Colonic mucosa (tissue), 4 donors: Measurements from ENCODE around the gene STING1. TPM values are rescaled to one million over a fixed set of nuclear protein-coding genes. Genes with fewer than 3 reads are reported as not detected.
A peak's percentile ranks its signal among the peaks of the same experiment; 100 is the strongest.

Experiments used
- DNase-seq: peaks from one replicate; pipeline ENCODE4 v3.0.0-alpha.2; 2020
- H3K27ac ChIP-seq: fragments of 200-600 bp; one replicate; pipeline ENCODE4 v1.8.0; 2021
- H3K27me3 ChIP-seq: fragments of 200-600 bp; one replicate; pipeline ENCODE4 v1.8.0; 2021
- H3K36me3 ChIP-seq: fragments of 200-600 bp; one replicate; pipeline ENCODE4 v1.8.0; 2021
- H3K4me1 ChIP-seq: fragments of 200-600 bp; one replicate; pipeline ENCODE4 v1.8.0; 2021; ENCODE audit warnings: mild to moderate bottlenecking
- H3K4me3 ChIP-seq: fragments of 200-600 bp; one replicate; pipeline ENCODE4 v1.8.0; 2021
- H3K9ac ChIP-seq, 2 donors: one replicate each; pipeline ENCODE4 v1.7.0; 2013; ENCODE audit warnings: control low read depth in 2 of 2, low read depth in 2 of 2, low read length in 2 of 2
- H3K9me3 ChIP-seq: fragments of 200-600 bp; one replicate; pipeline ENCODE4 v1.8.0; 2021
- intact Hi-C: fragments of 100-400 bp; cut with DNase I; formaldehyde crosslinking; loops from one replicate; pipeline ENCODE4 v1.14.1; 2022
- total RNA-seq, 2 donors: library from RNA; stranded (reverse); fragmentation: NEBNext Ultra II Directional in 1 of 2; extraction: Animal tissue kit (Norgen Biotek cat#: 25700) in 1 of 2; gene quantifications; one replicate each; pipeline ENCODE4 v1.2.1, GENCODE V29; 2021
- TF ChIP-seq, protein P1 (sequence below): fragments of 200-600 bp; IDR thresholded peaks from one replicate; pipeline ENCODE4 v1.8.0; 2022; ENCODE audit warnings: antibody characterized with exemption, mild to moderate bottlenecking
- donor health status: healthy.
- donor health status: DM: no; HTN: no; CAD: no.
- donor health status: DM: no; HTN: no; CAD: no.

Gene STING1
- total RNA-seq, 2 donors from 2014 or later = 49.0 to 49.2 TPM

DNA sequence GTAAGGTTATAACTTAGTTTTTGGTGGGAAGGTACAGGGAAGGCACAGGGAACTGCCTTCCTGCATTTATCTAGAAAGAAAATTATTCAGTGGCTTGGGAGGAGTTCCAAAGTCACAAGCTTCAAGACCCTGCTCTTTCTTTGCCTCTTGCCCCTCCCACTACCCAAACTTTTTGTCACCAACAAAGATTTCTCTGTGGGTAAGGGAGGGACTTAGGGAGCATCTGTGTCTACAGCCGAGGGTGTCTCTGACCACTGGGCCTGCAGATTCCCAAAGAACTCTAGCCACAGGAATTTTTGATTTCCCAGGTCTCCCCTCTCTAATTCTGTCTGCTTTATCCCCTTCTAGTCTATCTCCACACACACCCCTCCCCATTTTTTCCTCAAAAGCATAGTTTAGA lies 22.1 kb downstream of the STING1 start:
- Histone ChIP-seq H3K4me1 (peaks cover 11% of the 10 kb centered on the region), H3K9ac (no peak overlapping the region), H3K36me3 (no peaks in the 10 kb centered on the region), H3K27ac (no peak overlapping the region), H3K27me3 (no peaks in the 10 kb centered on the region), H3K9me3 (no peaks in the 10 kb centered on the region), H3K4me3 (no peak overlapping the region)
- TF ChIP-seq, protein P1, sequence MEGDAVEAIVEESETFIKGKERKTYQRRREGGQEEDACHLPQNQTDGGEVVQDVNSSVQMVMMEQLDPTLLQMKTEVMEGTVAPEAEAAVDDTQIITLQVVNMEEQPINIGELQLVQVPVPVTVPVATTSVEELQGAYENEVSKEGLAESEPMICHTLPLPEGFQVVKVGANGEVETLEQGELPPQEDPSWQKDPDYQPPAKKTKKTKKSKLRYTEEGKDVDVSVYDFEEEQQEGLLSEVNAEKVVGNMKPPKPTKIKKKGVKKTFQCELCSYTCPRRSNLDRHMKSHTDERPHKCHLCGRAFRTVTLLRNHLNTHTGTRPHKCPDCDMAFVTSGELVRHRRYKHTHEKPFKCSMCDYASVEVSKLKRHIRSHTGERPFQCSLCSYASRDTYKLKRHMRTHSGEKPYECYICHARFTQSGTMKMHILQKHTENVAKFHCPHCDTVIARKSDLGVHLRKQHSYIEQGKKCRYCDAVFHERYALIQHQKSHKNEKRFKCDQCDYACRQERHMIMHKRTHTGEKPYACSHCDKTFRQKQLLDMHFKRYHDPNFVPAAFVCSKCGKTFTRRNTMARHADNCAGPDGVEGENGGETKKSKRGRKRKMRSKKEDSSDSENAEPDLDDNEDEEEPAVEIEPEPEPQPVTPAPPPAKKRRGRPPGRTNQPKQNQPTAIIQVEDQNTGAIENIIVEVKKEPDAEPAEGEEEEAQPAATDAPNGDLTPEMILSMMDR = no peak
- DNase-seq = no peak
- intact Hi-C loops = no loop called here

DNA sequence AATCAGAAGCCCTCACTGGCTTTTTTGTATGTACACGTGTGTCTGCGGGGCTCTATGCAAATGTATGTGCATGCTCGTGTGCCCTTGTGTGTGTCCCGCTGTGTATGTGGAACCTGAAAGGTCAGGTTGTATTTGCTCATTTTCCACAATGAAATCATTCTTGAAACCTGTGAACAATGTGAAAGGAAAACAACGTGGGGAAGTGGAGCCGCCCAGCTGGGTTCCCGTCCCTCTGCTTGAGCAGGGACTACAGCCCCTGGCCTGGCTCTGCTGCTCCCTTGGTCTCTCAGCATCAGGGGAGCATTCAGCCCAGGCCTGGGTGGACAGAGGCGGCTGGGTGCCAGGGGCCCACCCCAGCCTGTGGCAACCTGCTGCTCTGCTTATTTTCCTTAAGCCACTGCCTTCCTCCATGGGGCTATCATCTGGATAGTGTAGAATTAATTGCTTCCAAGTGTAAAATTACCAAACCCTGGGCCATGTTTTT lies 23.1 kb downstream of the STING1 start:
- no peaks in the 10 kb centered on the region for H3K27me3 ChIP-seq
- no peak for DNase-seq
- H3K36me3 ChIP-seq = no peaks in the 10 kb centered on the region
- H3K9me3 ChIP-seq = no peaks in the 10 kb centered on the region
- peaks cover 11% of the 10 kb centered on the region for H3K4me1 ChIP-seq
- TF ChIP-seq, protein P1 = no peak
- intact Hi-C loops = no loop called here
- no peak overlapping the region for H3K4me3 ChIP-seq
- peak overlapping the region; percentile 24 for H3K27ac ChIP-seq
- peak overlapping the region in 1 of 2 donors; percentile 18 for H3K9ac ChIP-seq

DNA sequence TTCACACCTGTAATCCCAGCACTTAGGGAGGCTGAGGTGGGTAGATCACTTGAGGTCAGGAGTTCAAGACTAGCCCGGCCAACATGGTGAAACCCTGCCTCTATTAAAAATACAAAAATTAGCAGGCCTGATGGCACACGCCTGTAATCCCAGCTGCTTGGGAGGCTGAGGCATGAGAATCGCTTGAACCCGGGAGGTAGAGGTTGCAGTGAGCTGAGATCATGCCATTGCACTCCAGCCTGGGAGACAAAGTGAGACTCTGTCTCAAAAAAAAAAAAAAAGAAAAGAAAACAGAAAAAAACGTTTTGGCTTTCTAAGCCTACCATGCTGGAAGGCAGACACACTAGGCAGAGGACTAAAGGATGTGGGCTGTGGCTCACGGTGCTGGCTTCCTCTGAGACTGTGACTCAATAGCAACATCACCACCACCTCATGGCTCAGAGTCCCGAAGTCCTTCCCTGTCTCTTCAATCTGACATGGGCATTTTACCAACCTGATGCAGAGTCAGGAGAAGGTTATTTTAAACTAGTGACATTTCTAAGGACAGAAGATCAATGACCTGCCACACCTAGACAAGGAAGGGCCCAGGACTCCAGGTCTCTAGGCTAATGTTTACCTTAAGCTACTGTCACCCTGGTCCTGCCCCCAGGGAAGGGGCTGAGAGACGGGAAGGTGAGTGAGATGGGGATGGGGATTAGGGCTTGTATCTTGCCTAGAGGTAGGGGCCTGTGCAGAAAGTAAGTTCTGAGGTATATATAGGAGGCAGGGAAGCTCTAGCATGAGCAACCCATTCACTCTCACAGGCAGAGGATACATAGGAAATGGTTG lies 23.8 kb downstream of the STING1 start:
- no peaks in the 10 kb centered on the region for H3K9me3 ChIP-seq
- intact Hi-C loops = no loop called here
- no peak for DNase-seq
- H3K27me3 ChIP-seq = no peaks in the 10 kb centered on the region
- peak overlapping the region; percentile 35 for H3K27ac ChIP-seq
- H3K4me1 ChIP-seq = peaks cover 11% of the 10 kb centered on the region
- H3K36me3 ChIP-seq = no peaks in the 10 kb centered on the region
- TF ChIP-seq, protein P1 = no peak
- H3K4me3 ChIP-seq = no peak overlapping the region
- H3K9ac ChIP-seq = no peak overlapping the region

DNA sequence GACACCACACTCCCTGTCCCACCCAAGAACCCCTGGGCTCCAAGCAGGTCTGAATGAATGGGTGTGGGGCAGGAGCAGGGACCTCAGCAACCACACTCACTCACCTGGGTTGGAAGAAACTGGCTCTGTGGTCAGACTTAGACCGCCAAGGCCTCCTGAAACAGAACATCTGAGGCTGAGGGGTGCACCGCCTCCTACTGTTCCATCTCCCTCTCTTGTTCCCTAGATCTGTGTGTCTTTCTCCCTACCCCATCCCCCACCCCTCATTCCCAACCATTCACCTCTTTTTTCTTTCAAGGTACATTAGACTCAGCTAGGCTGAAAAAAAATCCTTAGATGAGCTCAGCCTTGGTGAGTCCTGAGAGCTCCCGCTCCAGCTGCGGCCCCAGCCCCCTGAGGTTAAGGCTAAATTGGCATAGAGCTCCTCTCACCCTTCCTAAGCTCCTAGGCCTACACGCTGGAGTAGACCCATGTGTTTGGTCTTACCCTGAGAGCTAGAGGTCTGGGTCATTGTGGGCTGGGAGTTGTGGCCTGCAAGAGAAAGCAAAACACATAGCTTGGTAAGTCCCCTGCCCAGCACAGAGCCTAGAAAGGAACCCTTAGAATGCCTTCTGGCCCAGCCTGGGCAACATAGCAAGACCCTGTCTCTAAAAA lies 24.8 kb downstream of the STING1 start:
- intact Hi-C loops = no loop called here
- Histone ChIP-seq H3K36me3 (no peaks in the 10 kb centered on the region), H3K4me1 (peaks cover 11% of the 10 kb centered on the region), H3K27me3 (no peaks in the 10 kb centered on the region), H3K9ac (no peak overlapping the region), H3K27ac (no peak overlapping the region), H3K9me3 (no peaks in the 10 kb centered on the region), H3K4me3 (no peak overlapping the region)
- TF ChIP-seq, protein P1 = no peak
- DNase-seq = no peak

DNA sequence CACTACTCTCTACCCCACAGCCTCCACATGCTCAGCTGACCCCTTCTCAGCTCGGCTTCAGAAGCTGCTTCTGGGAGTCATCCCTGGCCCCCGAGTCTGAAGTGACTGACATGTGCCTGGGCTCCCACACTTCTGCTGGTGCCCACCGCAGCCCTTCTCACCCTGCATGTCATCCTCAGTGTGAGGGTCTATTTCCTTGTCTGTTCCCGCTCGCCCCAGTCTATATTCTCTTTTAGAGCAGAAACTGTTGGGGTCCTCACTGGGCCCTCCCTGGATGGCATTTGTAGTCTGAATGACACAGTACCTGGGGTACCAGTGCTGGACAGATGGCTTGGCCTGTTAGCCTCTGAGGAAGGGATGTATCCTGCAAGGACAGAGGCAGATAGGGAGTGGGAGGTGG lies 25.3 kb downstream of the STING1 start:
- H3K4me3 ChIP-seq = no peak overlapping the region
- H3K9me3 ChIP-seq = no peaks in the 10 kb centered on the region
- no peak overlapping the region for H3K27ac ChIP-seq
- H3K9ac ChIP-seq = no peak overlapping the region
- intact Hi-C loops = no loop called here
- TF ChIP-seq, protein P1 = no peak
- peaks cover 11% of the 10 kb centered on the region for H3K4me1 ChIP-seq
- no peaks in the 10 kb centered on the region for H3K27me3 ChIP-seq
- DNase-seq = no peak
- H3K36me3 ChIP-seq = no peaks in the 10 kb centered on the region
